HG03103 (cell line): ENCODE data around the gene SLCO6A1.
A peak's percentile ranks its signal among the peaks of the same experiment; 100 is the strongest.

Experiments
- ATAC-seq: cut with Tn5 transposase; IDR thresholded peaks from one replicate; pipeline ENCODE4 v1.9.1; 2021; ENCODE audit warnings: low read depth; ENCODE audit not compliant: unreplicated experiment

Gene SLCO6A1

GRCh38 chr5:102481054-102481715 lies 17.6 kb downstream of the SLCO6A1 start:
- no peak for ATAC-seq

- ATAC-seq: peak; percentile 92
Measured at GRCh38 chr5:102453716-102454115, 45.1 kb downstream of the SLCO6A1 start.

GRCh38 chr5:102451082-102451481 lies 47.7 kb downstream of the SLCO6A1 start:
- ATAC-seq: no peak

- ATAC-seq: no peak
Measured at GRCh38 chr5:102450313-102450990, 48.3 kb downstream of the SLCO6A1 start.

GRCh38 chr5:102433473-102433872 lies 65.3 kb downstream of the SLCO6A1 start:
- no peak for ATAC-seq

GRCh38 chr5:102421647-102422046 lies 77.2 kb downstream of the SLCO6A1 start:
- no peak for ATAC-seq

- no peak for ATAC-seq
Measured at GRCh38 chr5:102418531-102418930, 80.3 kb downstream of the SLCO6A1 start.

GRCh38 chr5:102414448-102414847 lies 84.4 kb downstream of the SLCO6A1 start:
- ATAC-seq: no peak

GRCh38 chr5:102388235-102388634 lies 110.6 kb downstream of the SLCO6A1 start:
- ATAC-seq: no peak

- ATAC-seq: no peak
Measured at GRCh38 chr5:102385365-102385764, 113.4 kb downstream of the SLCO6A1 start.

GRCh38 chr5:102380174-102380573 lies 118.6 kb downstream of the SLCO6A1 start:
- ATAC-seq: no peak

- no peak for ATAC-seq
Measured at GRCh38 chr5:102375876-102376275, 122.9 kb downstream of the SLCO6A1 start.

GRCh38 chr5:102375272-102375671 lies 123.5 kb downstream of the SLCO6A1 start:
- no peak for ATAC-seq

- no peak for ATAC-seq
Measured at GRCh38 chr5:102368392-102368791, 130.4 kb downstream of the SLCO6A1 start.

- ATAC-seq: no peak
Measured at GRCh38 chr5:102341681-102342288, 157.0 kb downstream of the SLCO6A1 start.

GRCh38 chr5:102324714-102325113 lies 174.1 kb downstream of the SLCO6A1 start:
- ATAC-seq: no peak
